ENCODE results near the gene XKRX. TPM values are rescaled to one million over a fixed set of nuclear protein-coding genes. Genes with fewer than 3 reads are reported as not detected.

The XKRX gene
- polyA plus RNA-seq, 2 of the 4 experiments (the other 2 are of a cell fraction) = 0.13 to 0.50 TPM

- no peak for FAIRE-seq
Observed at GRCh38 chrX:100926453-100926852, 2.3 kb downstream of the XKRX start.

DNA sequence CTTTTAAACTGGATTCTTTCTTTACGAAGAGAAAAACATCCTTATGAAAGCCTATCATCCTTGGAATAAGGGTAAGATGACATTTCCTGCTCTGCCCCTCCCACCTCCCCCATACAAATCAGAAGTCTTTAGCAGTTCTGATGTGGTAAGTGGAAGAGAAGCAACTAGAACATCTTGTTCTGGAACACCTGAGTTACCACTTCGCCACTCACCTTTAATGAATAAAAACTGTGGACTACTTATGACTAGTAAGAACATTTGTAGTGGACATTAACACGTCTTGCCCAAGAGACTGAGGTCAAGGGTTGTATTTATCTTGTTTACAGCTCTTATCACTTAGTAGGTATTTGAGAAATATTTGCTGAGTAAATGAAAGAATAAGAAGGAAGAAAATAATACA is 4.3 kb downstream of the XKRX start:
- Histone ChIP-seq H3K4me3 (no peak overlapping the region), H3K9me3 (no peaks in the 10 kb centered on the region), H3K27ac (no peak overlapping the region), H3K4me2 (no peak overlapping the region), H3K4me1 (no peaks in the 10 kb centered on the region)
- POLR2A ChIA-PET = no interaction called here
- no peak for ATAC-seq
- no peak for DNase-seq (ENCODE audit: low read depth in 1 of 2, low spot score in 1 of 2)
- no peak for TF ChIP-seq EP300 (IDR thresholded peaks at IDR 0.05)
- no peak for TF ChIP-seq KDM1A (IDR thresholded peaks at IDR 0.05; ENCODE audit: low read depth)
- no peak for TF ChIP-seq HOXB5 (CRISPR knock-in tag; IDR thresholded peaks at IDR 0.05)
- no peak for TF ChIP-seq HOXB13 (CRISPR knock-in tag; IDR thresholded peaks at IDR 0.05; ENCODE audit: low read depth)
- TF ChIP-seq EHF (CRISPR knock-in tag; IDR thresholded peaks at IDR 0.05) = no peak
- TF ChIP-seq MYC (IDR thresholded peaks at IDR 0.05; ENCODE audit: borderline replicate concordance, low read length) = no peak
- WGBS (ENCODE audit: missing lambda C conversion rate) = 61% methylated on average over 3 of the region's 3 CpGs
- CTCF ChIA-PET = interaction anchor here (0.6 kb wide), 1 partner anchor 40 kb away, joined by 3 read pairs; no protein-coding TSS in a partner anchor
- FAIRE-seq = no peak

More at GRCh38 chrX:100926453-100926852, 2.3 kb downstream of the XKRX start:
- 44% methylated on average over 2 of the region's 2 CpGs for WGBS (ENCODE audit: missing lambda C conversion rate)
- ATAC-seq (no peak), DNase-seq (ENCODE audit: low read depth in 1 of 2, low spot score in 1 of 2) (no peak)
- Histone ChIP-seq H3K4me2 (no peak overlapping the region), H3K4me3 (no peak overlapping the region), H3K9me3 (0 out of 3 replicates have a peak, but pooled peaks cover under 1% of the 10 kb centered on the region), H3K4me1 (peaks cover 4% of the 10 kb centered on the region; the same call in 2 of the 3 replicates), H3K27ac (no peak overlapping the region)
- POLR2A ChIA-PET = no interaction called here
- TF ChIP-seq NFE2L2 (conservative IDR thresholded peaks at IDR 0.05; ENCODE audit: low read length) = no peak
- TF ChIP-seq EP300 (IDR thresholded peaks at IDR 0.05) = no peak
- TF ChIP-seq CBX2 (IDR thresholded peaks at IDR 0.05; ENCODE audit: borderline replicate concordance, low read depth) = no peak
- TF ChIP-seq MAFK (IDR thresholded peaks at IDR 0.05; ENCODE audit: partially characterized antibody) = no peak
- TF ChIP-seq REST (IDR thresholded peaks at IDR 0.05) = no peak
- no peak for TF ChIP-seq CHD2 (IDR thresholded peaks at IDR 0.05; ENCODE audit: low read length, partially characterized antibody)
- CTCF ChIA-PET = no interaction called here

GRCh38 chrX:100915562-100915961 is 13.2 kb downstream of the XKRX start:
- no peak for TF ChIP-seq FOXS1 (CRISPR knock-in tag; IDR thresholded peaks at IDR 0.05)
- TF ChIP-seq RCOR1 (IDR thresholded peaks at IDR 0.05; ENCODE audit: low read depth, low read length) = no peak
- TF ChIP-seq, protein P1, sequence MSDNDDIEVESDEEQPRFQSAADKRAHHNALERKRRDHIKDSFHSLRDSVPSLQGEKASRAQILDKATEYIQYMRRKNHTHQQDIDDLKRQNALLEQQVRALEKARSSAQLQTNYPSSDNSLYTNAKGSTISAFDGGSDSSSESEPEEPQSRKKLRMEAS (IDR thresholded peaks at IDR 0.05) = no peak
- no peak for TF ChIP-seq REST (IDR thresholded peaks at IDR 0.05)
- no peak for TF ChIP-seq NR3C1 (IDR thresholded peaks at IDR 0.05)
- no peak for TF ChIP-seq GATA3 (IDR thresholded peaks at IDR 0.05; ENCODE audit: borderline replicate concordance)
- no peak for TF ChIP-seq EHMT2 (IDR thresholded peaks at IDR 0.05; ENCODE audit: low read depth)
- H3K9me3 ChIP-seq = no peaks in the 10 kb centered on the region
- POLR2A ChIA-PET = no interaction called here
- CTCF ChIA-PET = no interaction called here
- no peak overlapping the region for H3K27ac ChIP-seq
- WGBS (ENCODE audit: missing lambda C conversion rate) = 58% methylated on average over 2 of the region's 2 CpGs
- no peaks in the 10 kb centered on the region for H3K4me1 ChIP-seq
- H3K4me3 ChIP-seq = no peak overlapping the region
- ATAC-seq (no peak), FAIRE-seq (no peak), DNase-seq (ENCODE audit: low read depth in 1 of 2, low spot score in 1 of 2) (no peak)
- H3K4me2 ChIP-seq = no peak overlapping the region

Data from A549 (cell line).